HEK293 (cell line): ENCODE results near the gene ANO1.

Experiments
- CTCF ChIA-PET: fragments of 350-600 bp; formaldehyde crosslinking; extraction: SDS; loops from one replicate; lab custom pipeline; 2021; ENCODE audit warnings: antibody characterized with exemption; lab: Yijun Ruan, JAX
- POLR2A ChIA-PET: fragments of 300-600 bp; formaldehyde crosslinking; extraction: SDS; loops from one replicate; lab custom pipeline; 2020; ENCODE audit warnings: antibody characterized with exemption, inconsistent platforms; lab: Yijun Ruan, JAX
- H3K27ac ChIP-seq: fragments of 200-500 bp; sonication (Bioruptor generic); 2 replicates; pipeline ENCODE4 v1.5.1; 2014; ENCODE audit warnings: low read depth, low read length, control low read depth, inconsistent platforms; ENCODE audit errors: extremely low read depth
- H3K36me3 ChIP-seq, 2 experiments: fragments of 200-500 bp in 1 of 2; sonication (Bioruptor generic) in 1 of 2; 1 replicate in 1 of 2; 2 replicates in 1 of 2; pipeline ENCODE4 v1.5.1; 2014 to 2017; ENCODE audit warnings: inconsistent platforms in 2 of 2, low read length in 2 of 2; ENCODE audit not compliant: control insufficient read depth in 2 of 2, insufficient read depth in 1 of 2
- H3K4me1 ChIP-seq: fragments of 200-500 bp; sonication (Bioruptor generic); 2 replicates; pipeline ENCODE4 v1.5.1; 2014; ENCODE audit warnings: mild to moderate bottlenecking, low read length, inconsistent platforms; ENCODE audit not compliant: control insufficient read depth, insufficient read depth
- H3K4me3 ChIP-seq: 2 replicates; pipeline ENCODE4 v1.5.1; 2011; ENCODE audit warnings: low read depth, mild to moderate bottlenecking, control low read depth, low read length, moderate library complexity
- H3K9me3 ChIP-seq: fragments of 200-500 bp; sonication (Bioruptor generic); 2 replicates; pipeline ENCODE4 v1.5.1; 2014; ENCODE audit warnings: low read depth, low read length, inconsistent platforms; ENCODE audit not compliant: control insufficient read depth, insufficient read depth
- FEZF1 ChIP-seq: fragments of 450-650 bp; formaldehyde crosslinking; IDR thresholded peaks from 2 replicates; pipeline ENCODE4 v1.5.1; 2016; ENCODE audit warnings: missing biosample characterization, missing genetic modification characterization
- HOXA7 ChIP-seq: sonication (generic); formaldehyde crosslinking; IDR thresholded peaks from 2 replicates; pipeline ENCODE4 v1.8.1; 2022; ENCODE audit warnings: missing genetic modification reagents, borderline replicate concordance
- MYNN ChIP-seq: fragments of 450-650 bp; formaldehyde crosslinking; IDR thresholded peaks from 2 replicates; pipeline ENCODE4 v1.5.1; 2016; ENCODE audit warnings: missing biosample characterization, missing genetic modification characterization, borderline replicate concordance
- PATZ1 ChIP-seq: fragments of 450-650 bp; formaldehyde crosslinking; IDR thresholded peaks from 2 replicates; pipeline ENCODE4 v1.5.1; 2016; ENCODE audit warnings: missing biosample characterization, missing genetic modification characterization
- TSHZ1 ChIP-seq: fragments of 450-650 bp; formaldehyde crosslinking; IDR thresholded peaks from 2 replicates; pipeline ENCODE4 v1.5.1; 2016; ENCODE audit warnings: missing biosample characterization, missing genetic modification characterization, borderline replicate concordance
- WT1 ChIP-seq: fragments of 450-650 bp; formaldehyde crosslinking; IDR thresholded peaks from 2 replicates; pipeline ENCODE4 v1.5.1; 2016; ENCODE audit warnings: missing biosample characterization, missing genetic modification characterization
- YY2 ChIP-seq: fragments of 450-650 bp; formaldehyde crosslinking; IDR thresholded peaks from 2 replicates; pipeline ENCODE4 v1.5.1; 2016; ENCODE audit warnings: missing biosample characterization, missing genetic modification characterization
- ZBTB17 ChIP-seq: fragments of 450-650 bp; formaldehyde crosslinking; IDR thresholded peaks from 2 replicates; pipeline ENCODE4 v1.5.1; 2016; ENCODE audit warnings: missing biosample characterization, missing genetic modification characterization
- ZBTB49 ChIP-seq: fragments of 450-650 bp; formaldehyde crosslinking; IDR thresholded peaks from 2 replicates; pipeline ENCODE4 v1.5.1; 2016; ENCODE audit warnings: missing biosample characterization, missing genetic modification characterization, low read depth
- ZNF121 ChIP-seq: fragments of 450-650 bp; formaldehyde crosslinking; IDR thresholded peaks from 2 replicates; pipeline ENCODE4 v1.5.1; 2016; ENCODE audit warnings: missing biosample characterization, missing genetic modification characterization
- ZNF19 ChIP-seq: fragments of 450-650 bp; formaldehyde crosslinking; IDR thresholded peaks from 2 replicates; pipeline ENCODE4; 2016; ENCODE audit warnings: missing biosample characterization, missing genetic modification characterization, low read depth
- ZNF202 ChIP-seq: fragments of 450-650 bp; formaldehyde crosslinking; IDR thresholded peaks from 2 replicates; pipeline ENCODE4 v1.5.1; 2016; ENCODE audit warnings: missing biosample characterization, missing genetic modification characterization, borderline replicate concordance
- ZNF248 ChIP-seq: fragments of 450-650 bp; formaldehyde crosslinking; IDR thresholded peaks from 2 replicates; pipeline ENCODE4 v1.5.1; 2017; ENCODE audit warnings: missing biosample characterization, missing genetic modification characterization
- ZNF510 ChIP-seq: fragments of 450-650 bp; formaldehyde crosslinking; IDR thresholded peaks from 2 replicates; pipeline ENCODE4 v1.5.1; 2018; ENCODE audit warnings: mild to moderate bottlenecking, missing genetic modification characterization, missing biosample characterization; ENCODE audit not compliant: insufficient replicate concordance
- ZNF548 ChIP-seq: fragments of 450-650 bp; formaldehyde crosslinking; IDR thresholded peaks from 2 replicates; pipeline ENCODE4 v1.5.1; 2016; ENCODE audit warnings: missing biosample characterization, missing genetic modification characterization
- ZNF558 ChIP-seq: fragments of 450-650 bp; formaldehyde crosslinking; IDR thresholded peaks from 2 replicates; pipeline ENCODE4 v1.5.1; 2016; ENCODE audit warnings: missing biosample characterization, missing genetic modification characterization
- ZNF610 ChIP-seq: fragments of 450-650 bp; formaldehyde crosslinking; IDR thresholded peaks from 2 replicates; pipeline ENCODE4 v1.5.1; 2016; ENCODE audit warnings: missing biosample characterization, missing genetic modification characterization, borderline replicate concordance
- ZNF621 ChIP-seq: fragments of 450-650 bp; formaldehyde crosslinking; IDR thresholded peaks from 2 replicates; pipeline ENCODE4 v1.5.1; 2017; ENCODE audit warnings: missing biosample characterization, missing genetic modification characterization
- ZNF843 ChIP-seq: fragments of 450-650 bp; formaldehyde crosslinking; IDR thresholded peaks from 2 replicates; pipeline ENCODE4 v1.5.1; 2016; ENCODE audit warnings: missing biosample characterization, missing genetic modification characterization
- ZSCAN16 ChIP-seq: fragments of 450-650 bp; formaldehyde crosslinking; IDR thresholded peaks from 2 replicates; pipeline ENCODE4 v1.5.1; 2016; ENCODE audit warnings: missing biosample characterization, missing genetic modification characterization

Gene ANO1

GRCh38 chr11:70033711-70034070 lies 44.4 kb upstream of the ANO1 start (continued):
- no peak for TF ChIP-seq ZNF19
- TF ChIP-seq ZNF548 (tag by site-specific recombination), result no peak
- TF ChIP-seq ZNF610 (tag by site-specific recombination), result no peak
- no peak for TF ChIP-seq ZNF510 (tag by site-specific recombination)

GRCh38 chr11:70034740-70035365 lies 43.3 kb upstream of the ANO1 start:
- Histone ChIP-seq H3K36me3 (no peaks in the 10 kb centered on the region), H3K4me1 (no peaks in the 10 kb centered on the region), H3K9me3 (no peaks in the 10 kb centered on the region), H3K27ac (no peak overlapping the region), H3K4me3 (no peak overlapping the region)
- TF ChIP-seq TSHZ1 (tag by site-specific recombination), result no peak
- TF ChIP-seq ZBTB17 (tag by site-specific recombination), result no peak
- TF ChIP-seq ZNF121 (tag by site-specific recombination), result no peak
- TF ChIP-seq HOXA7 (CRISPR knock-in tag), result no peak
- TF ChIP-seq MYNN (tag by site-specific recombination), result no peak
- no peak for TF ChIP-seq ZNF248 (tag by site-specific recombination)
- no peak for TF ChIP-seq FEZF1
- no peak for TF ChIP-seq YY2 (tag by site-specific recombination)
- no peak for TF ChIP-seq ZSCAN16 (tag by site-specific recombination)
- no peak for TF ChIP-seq ZNF558 (tag by site-specific recombination)
- TF ChIP-seq WT1 (tag by site-specific recombination), result no peak
- TF ChIP-seq ZNF843 (tag by site-specific recombination), result no peak
- TF ChIP-seq ZNF202 (tag by site-specific recombination), result no peak
- TF ChIP-seq ZBTB49 (tag by site-specific recombination), result no peak
- TF ChIP-seq PATZ1 (tag by site-specific recombination), result no peak
- TF ChIP-seq ZNF621 (tag by site-specific recombination), result no peak
- POLR2A ChIA-PET, result no interaction called here
- CTCF ChIA-PET, result no interaction called here
